ENCODE results near the gene SLC8A3.
A peak's percentile ranks its signal among the peaks of the same experiment; 100 is the strongest.

The SLC8A3 gene

GRCh38 chr14:70018713-70019211, 170.0 kb downstream of the SLC8A3 start:
- no peaks in the 10 kb centered on the region for H3K27me3 ChIP-seq (ENCODE audit: low read depth, low read length)
- no peak overlapping the region for H3K4me3 ChIP-seq (ENCODE audit: low read length)
- H3K9ac ChIP-seq (ENCODE audit: low read length): no peak overlapping the region
- no peak overlapping the region for H3K27ac ChIP-seq (ENCODE audit: low read length)
- no peaks in the 10 kb centered on the region for H3K79me2 ChIP-seq (ENCODE audit: low read length)
- H2AFZ ChIP-seq (ENCODE audit: low read depth, low read length): no peak overlapping the region
- no peak for TF ChIP-seq CTCF (IDR thresholded peaks at IDR 0.05; ENCODE audit: low read depth, low read length)
- no peak for TF ChIP-seq EZH2phosphoT487 (IDR thresholded peaks at IDR 0.05; ENCODE audit: low read depth)
- no peaks in the 10 kb centered on the region for H3K36me3 ChIP-seq (replicated peaks; ENCODE audit: low read depth, low read length)
- H3K4me1 ChIP-seq (ENCODE audit: low read length): no peaks in the 10 kb centered on the region
- H3K4me2 ChIP-seq (ENCODE audit: low read length): no peak overlapping the region
- H3K9me3 ChIP-seq (ENCODE audit: insufficient read depth, low read length): no peaks in the 10 kb centered on the region
- no peaks in the 10 kb centered on the region for H4K20me1 ChIP-seq (ENCODE audit: insufficient read depth, low read length)

GRCh38 chr14:70018230-70018629, 170.5 kb downstream of the SLC8A3 start:
- TF ChIP-seq EZH2phosphoT487 (IDR thresholded peaks at IDR 0.05; ENCODE audit: low read depth) (no peak), CTCF (IDR thresholded peaks at IDR 0.05; ENCODE audit: low read depth, low read length) (no peak)

GRCh38 chr14:70014406-70015095, 174.2 kb downstream of the SLC8A3 start:
- Histone ChIP-seq H3K4me2 (ENCODE audit: low read length) (no peak overlapping the region), H3K79me2 (ENCODE audit: low read length) (no peaks in the 10 kb centered on the region), H3K36me3 (replicated peaks; ENCODE audit: low read depth, low read length) (no peaks in the 10 kb centered on the region), H3K9me3 (ENCODE audit: insufficient read depth, low read length) (no peaks in the 10 kb centered on the region), H3K27me3 (ENCODE audit: low read depth, low read length) (no peaks in the 10 kb centered on the region), H4K20me1 (ENCODE audit: insufficient read depth, low read length) (no peaks in the 10 kb centered on the region), H3K4me1 (ENCODE audit: low read length) (no peaks in the 10 kb centered on the region), H3K4me3 (ENCODE audit: low read length) (no peak overlapping the region), H2AFZ (ENCODE audit: low read depth, low read length) (no peak overlapping the region), H3K9ac (ENCODE audit: low read length) (no peak overlapping the region), H3K27ac (ENCODE audit: low read length) (no peak overlapping the region)
- TF ChIP-seq EZH2phosphoT487 (IDR thresholded peaks at IDR 0.05; ENCODE audit: low read depth): no peak
- TF ChIP-seq CTCF (IDR thresholded peaks at IDR 0.05; ENCODE audit: low read depth, low read length): no peak

More at GRCh38 chr14:70018230-70018629, 170.5 kb downstream of the SLC8A3 start:
- Histone ChIP-seq H3K27me3 (ENCODE audit: low read depth, low read length) (no peaks in the 10 kb centered on the region), H3K27ac (ENCODE audit: low read length) (no peak overlapping the region), H2AFZ (ENCODE audit: low read depth, low read length) (no peak overlapping the region), H3K9ac (ENCODE audit: low read length) (no peak overlapping the region), H3K9me3 (ENCODE audit: insufficient read depth, low read length) (no peaks in the 10 kb centered on the region), H3K4me3 (ENCODE audit: low read length) (no peak overlapping the region), H3K4me2 (ENCODE audit: low read length) (no peak overlapping the region), H3K36me3 (replicated peaks; ENCODE audit: low read depth, low read length) (no peaks in the 10 kb centered on the region), H4K20me1 (ENCODE audit: insufficient read depth, low read length) (no peaks in the 10 kb centered on the region), H3K4me1 (ENCODE audit: low read length) (no peaks in the 10 kb centered on the region), H3K79me2 (ENCODE audit: low read length) (no peaks in the 10 kb centered on the region)

- no peak overlapping the region for H3K4me3 ChIP-seq (ENCODE audit: low read length)
- H3K36me3 ChIP-seq (replicated peaks; ENCODE audit: low read depth, low read length): no peaks in the 10 kb centered on the region
- no peak overlapping the region for H3K4me2 ChIP-seq (ENCODE audit: low read length)
- H3K9me3 ChIP-seq (ENCODE audit: insufficient read depth, low read length): no peaks in the 10 kb centered on the region
- H2AFZ ChIP-seq (ENCODE audit: low read depth, low read length): no peak overlapping the region
- H3K79me2 ChIP-seq (ENCODE audit: low read length): no peaks in the 10 kb centered on the region
- no peak for TF ChIP-seq EZH2phosphoT487 (IDR thresholded peaks at IDR 0.05; ENCODE audit: low read depth)
- peak; percentile 83 for TF ChIP-seq CTCF (IDR thresholded peaks at IDR 0.05; ENCODE audit: low read depth, low read length)
- no peak overlapping the region for H3K9ac ChIP-seq (ENCODE audit: low read length)
- H4K20me1 ChIP-seq (ENCODE audit: insufficient read depth, low read length): no peaks in the 10 kb centered on the region
- H3K4me1 ChIP-seq (ENCODE audit: low read length): peaks cover 11% of the 10 kb centered on the region
- no peaks in the 10 kb centered on the region for H3K27me3 ChIP-seq (ENCODE audit: low read depth, low read length)
- no peak overlapping the region for H3K27ac ChIP-seq (ENCODE audit: low read length)
These were observed 175.4 kb downstream of the SLC8A3 start for GRCh38 chr14:70013271-70013873.
